Head of caudate nucleus (tissue), 42 donors: Measurements from ENCODE around the gene RTN4RL1.
A peak's percentile ranks its signal among the peaks of the same experiment; 100 is the strongest.

Source experiments
- DNase-seq, 42 donors: peaks; one replicate each; pipeline versions ENCODE4 v3.0.0 to v3.0.0-alpha.2; 2020 to 2021; ENCODE audit warnings: mixed read lengths in 7 of 42
- intact Hi-C: fragments of 100-400 bp; cut with DNase I; formaldehyde crosslinking; loops from one replicate; pipeline ENCODE4 v1.15.0; 2022

RTN4RL1 gene

GRCh38 chr17:1918346-1919162 lies 106.6 kb downstream of the RTN4RL1 start:
- intact Hi-C loops = no loop called here
- DNase-seq = no peak

GRCh38 chr17:1916963-1917715 lies 108.0 kb downstream of the RTN4RL1 start:
- intact Hi-C loops = no loop called here
- no peak for DNase-seq

- peak in 4 of 42 donors; percentile 9 to 54 (median 16) for DNase-seq
- intact Hi-C loops = no loop called here
Observed at GRCh38 chr17:1916316-1916715, 108.8 kb downstream of the RTN4RL1 start.

- no peak for DNase-seq
- intact Hi-C loops = no loop called here
Observed at GRCh38 chr17:1915889-1916288, 109.2 kb downstream of the RTN4RL1 start.

- no peak for DNase-seq
- intact Hi-C loops = no loop called here
Observed at GRCh38 chr17:1914661-1915083, 110.5 kb downstream of the RTN4RL1 start.

- intact Hi-C loops = no loop called here
- DNase-seq = no peak
Observed at GRCh38 chr17:1913702-1914101, 111.4 kb downstream of the RTN4RL1 start.

- no peak for DNase-seq
- intact Hi-C loops = no loop called here
Observed at GRCh38 chr17:1912146-1912545, 113.0 kb downstream of the RTN4RL1 start.

GRCh38 chr17:1909985-1910384 lies 115.1 kb downstream of the RTN4RL1 start:
- intact Hi-C loops = loop anchor here (5.0 kb wide), 1 partner anchor 122 kb away; the partner anchor contains the start of gene DPH1
- no peak for DNase-seq

GRCh38 chr17:1908699-1909309 lies 116.3 kb downstream of the RTN4RL1 start:
- intact Hi-C loops = loop anchor here (5.0 kb wide), 1 partner anchor 123 kb away; the partner anchor contains the start of gene DPH1
- peak; percentile 29 to 88 (median 62) for DNase-seq

GRCh38 chr17:1907909-1908698 lies 117.0 kb downstream of the RTN4RL1 start:
- DNase-seq = peak in 35 of 42 donors; percentile 12 to 72 (median 43)
- intact Hi-C loops = loop anchor here (5.0 kb wide), 1 partner anchor 124 kb away; the partner anchor contains the start of gene DPH1

- intact Hi-C loops = loop anchor here (5.0 kb wide), 1 partner anchor 125 kb away; the partner anchor contains the start of gene DPH1
- DNase-seq = no peak
Observed at GRCh38 chr17:1907216-1907631, 117.9 kb downstream of the RTN4RL1 start.

GRCh38 chr17:1906662-1907101 lies 118.5 kb downstream of the RTN4RL1 start:
- intact Hi-C loops = loop anchor here (5.0 kb wide), 1 partner anchor 126 kb away; the partner anchor contains the start of gene DPH1
- no peak for DNase-seq

- intact Hi-C loops = loop anchor here (5.0 kb wide), 1 partner anchor 127 kb away; the partner anchor contains the start of gene DPH1
- peak in 40 of 42 donors; percentile 25 to 81 (median 52) for DNase-seq
Observed at GRCh38 chr17:1905190-1905913, 119.8 kb downstream of the RTN4RL1 start.

- intact Hi-C loops = loop anchor here (5.0 kb wide), 1 partner anchor 128 kb away; the partner anchor contains the start of gene DPH1
- no peak for DNase-seq
Observed at GRCh38 chr17:1904273-1905182, 120.6 kb downstream of the RTN4RL1 start.

- no peak for DNase-seq
- intact Hi-C loops = no loop called here
Observed at GRCh38 chr17:1899403-1900000, 125.6 kb downstream of the RTN4RL1 start.

GRCh38 chr17:1898872-1899271 lies 126.3 kb downstream of the RTN4RL1 start:
- DNase-seq = no peak
- intact Hi-C loops = no loop called here
